Measurements from ENCODE around the gene SLC28A3.
"Not testable (repeated sequence)": the region's sequence is repeated elsewhere in the genome, so short reads cannot be mapped to it uniquely, and the experiment has no call there.

Gene SLC28A3

GRCh38 chr9:84340535-84340934 lies at the start of gene SLC28A3:
Gene SLC28A3, minus strand, starts transcription at chr9:84340758. Its CDS starts 125 bp downstream, at chr9:84340633.
- in situ Hi-C loops (cut with HindIII; ENCODE audit: low pct_ligation_motif_present, low pct_unique_long_range_greater_than_20kb, low sequenced_read_pairs) = no loop called here
- no peak for DNase-seq

DNA sequence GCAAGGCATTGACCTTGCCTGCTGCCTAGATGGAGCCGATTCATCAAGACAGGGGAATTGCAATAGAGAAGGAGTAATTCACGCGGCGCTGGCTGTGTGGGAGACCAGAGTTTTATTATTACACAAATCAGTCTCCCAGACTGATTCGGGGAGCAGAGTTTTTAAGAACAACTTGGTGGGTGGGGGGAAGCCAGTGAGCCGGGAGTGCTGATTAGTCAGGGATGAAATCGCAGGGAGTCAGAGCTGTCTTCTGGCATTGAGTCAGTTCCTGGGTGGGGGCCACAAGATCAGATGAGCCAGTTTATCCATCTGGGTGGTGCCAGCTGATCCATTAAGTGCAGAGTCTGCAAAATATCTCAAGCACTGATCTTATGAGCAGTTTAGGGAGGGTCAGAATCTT lies 49.7 kb upstream of the SLC28A3 start:
- in situ Hi-C loops (cut with HindIII; ENCODE audit: low pct_ligation_motif_present, low pct_unique_long_range_greater_than_20kb, low sequenced_read_pairs); DNase-seq: not testable (repeated sequence)

DNA sequence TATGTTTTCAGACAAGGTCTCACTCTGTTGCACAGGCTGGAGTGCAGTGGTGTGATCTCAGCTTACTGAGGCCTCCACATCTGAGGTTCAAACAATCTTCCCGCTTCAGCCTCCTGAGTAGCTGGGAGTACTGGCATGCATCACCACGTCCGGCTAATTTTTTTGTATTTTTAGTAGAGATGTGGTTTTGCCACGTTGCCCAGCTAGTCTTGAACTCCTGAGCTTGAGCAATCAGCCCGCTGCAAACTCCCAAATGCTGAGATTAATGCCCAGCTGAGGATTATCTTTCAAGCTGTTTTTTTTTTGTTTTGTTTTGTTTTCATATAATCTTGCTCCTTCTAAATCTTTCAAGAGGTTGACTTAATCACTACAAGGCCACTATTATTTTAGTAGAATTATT lies 47.3 kb upstream of the SLC28A3 start:
- in situ Hi-C loops (cut with HindIII; ENCODE audit: low pct_ligation_motif_present, low pct_unique_long_range_greater_than_20kb, low sequenced_read_pairs) = no loop called here
- DNase-seq = no peak

- in situ Hi-C loops (cut with HindIII; ENCODE audit: low pct_ligation_motif_present, low pct_unique_long_range_greater_than_20kb, low sequenced_read_pairs) = no loop called here
- DNase-seq = no peak
Observed at GRCh38 chr9:84386753-84387152, 46.2 kb upstream of the SLC28A3 start.

DNA sequence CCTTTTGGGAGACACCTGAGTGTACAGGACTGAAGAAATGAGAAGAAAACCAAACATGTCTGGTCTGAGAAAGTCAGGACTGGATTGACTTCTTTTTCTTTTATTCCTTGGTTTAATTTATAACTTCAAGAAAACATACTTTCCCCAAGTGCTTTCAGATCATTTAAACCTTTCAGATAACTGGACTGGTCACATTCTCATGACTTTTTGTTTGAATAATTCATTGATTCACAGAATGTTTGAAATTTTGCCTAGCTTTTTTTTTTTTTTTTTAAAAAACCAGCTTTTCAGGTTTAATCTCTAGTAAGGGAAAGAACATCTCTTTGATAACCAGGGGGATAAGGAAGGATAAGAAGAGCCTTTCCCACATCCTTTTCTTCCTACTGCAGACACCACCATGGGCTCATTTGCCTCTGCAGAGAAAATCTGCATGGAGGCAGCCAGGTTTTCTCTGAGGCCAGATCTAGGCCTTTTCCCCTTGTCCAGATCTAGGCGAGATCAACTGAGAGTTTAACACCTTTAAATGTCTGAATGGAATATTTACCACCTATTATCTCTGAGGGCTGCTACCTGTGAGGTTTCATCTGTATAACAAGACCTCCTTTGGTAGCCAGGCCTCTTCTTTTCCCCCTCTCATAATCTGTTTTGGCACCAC lies 45.0 kb upstream of the SLC28A3 start:
- DNase-seq = no peak
- in situ Hi-C loops (cut with HindIII; ENCODE audit: low pct_ligation_motif_present, low pct_unique_long_range_greater_than_20kb, low sequenced_read_pairs) = no loop called here

DNA sequence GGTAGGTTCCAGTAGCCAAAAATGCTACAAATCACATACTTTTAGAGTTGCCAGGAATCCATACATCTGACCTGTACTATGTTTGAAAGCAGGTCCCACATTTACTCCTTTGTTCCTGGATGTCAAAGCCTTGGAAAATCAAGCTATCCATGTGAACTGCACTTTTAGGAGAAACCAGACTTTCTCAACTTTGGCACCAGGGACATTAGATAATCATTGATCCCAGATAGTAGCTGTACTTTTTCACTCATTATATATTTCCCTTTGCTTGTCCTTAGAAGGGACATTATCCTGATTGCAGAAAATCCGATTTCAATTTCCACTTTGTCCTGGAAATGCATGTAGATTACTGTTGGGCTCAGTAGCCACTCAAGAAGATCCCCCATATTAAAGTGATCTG lies 44.1 kb upstream of the SLC28A3 start:
- DNase-seq = no peak
- in situ Hi-C loops (cut with HindIII; ENCODE audit: low pct_ligation_motif_present, low pct_unique_long_range_greater_than_20kb, low sequenced_read_pairs) = no loop called here

DNA sequence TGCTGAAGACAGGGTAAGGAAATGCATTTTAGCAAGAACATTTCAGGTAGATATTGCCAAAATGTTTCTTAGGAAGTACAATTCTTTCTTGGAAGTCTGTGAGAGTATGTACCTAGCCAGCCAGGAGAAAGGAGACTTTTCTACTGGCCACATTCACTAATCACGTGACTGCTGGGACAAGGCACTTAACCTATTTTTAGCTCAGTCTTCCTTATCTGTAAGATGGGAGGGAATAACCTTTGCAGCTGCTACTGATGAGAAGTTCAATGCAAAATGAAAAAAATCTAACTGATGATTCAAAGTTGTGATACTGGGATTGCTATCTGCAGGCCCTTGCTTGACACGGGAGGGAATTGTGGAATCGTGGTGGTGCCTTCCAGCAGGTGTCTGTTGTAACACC lies 42.6 kb upstream of the SLC28A3 start:
- in situ Hi-C loops (cut with HindIII; ENCODE audit: low pct_ligation_motif_present, low pct_unique_long_range_greater_than_20kb, low sequenced_read_pairs) = no loop called here
- DNase-seq = no peak

DNA sequence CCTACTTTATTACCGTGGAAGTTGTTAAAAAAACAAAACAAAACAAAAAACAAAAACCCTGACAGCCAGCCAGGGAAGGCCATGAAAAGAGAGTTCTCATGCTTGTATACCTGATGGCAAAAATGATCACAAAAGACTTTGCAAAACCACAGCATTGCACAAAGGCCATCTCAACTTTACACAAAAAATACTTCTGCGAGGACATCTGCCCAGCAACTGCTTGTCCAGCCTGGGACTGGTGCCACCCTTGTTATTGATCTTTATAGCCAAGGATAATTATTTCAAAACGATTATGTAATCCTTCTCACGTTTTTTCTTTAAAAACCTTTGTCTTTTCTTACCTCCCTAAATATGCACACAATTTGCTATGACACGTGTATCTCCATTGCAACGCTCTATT lies 42.2 kb upstream of the SLC28A3 start:
- no peak for DNase-seq
- in situ Hi-C loops (cut with HindIII; ENCODE audit: low pct_ligation_motif_present, low pct_unique_long_range_greater_than_20kb, low sequenced_read_pairs) = no loop called here

DNA sequence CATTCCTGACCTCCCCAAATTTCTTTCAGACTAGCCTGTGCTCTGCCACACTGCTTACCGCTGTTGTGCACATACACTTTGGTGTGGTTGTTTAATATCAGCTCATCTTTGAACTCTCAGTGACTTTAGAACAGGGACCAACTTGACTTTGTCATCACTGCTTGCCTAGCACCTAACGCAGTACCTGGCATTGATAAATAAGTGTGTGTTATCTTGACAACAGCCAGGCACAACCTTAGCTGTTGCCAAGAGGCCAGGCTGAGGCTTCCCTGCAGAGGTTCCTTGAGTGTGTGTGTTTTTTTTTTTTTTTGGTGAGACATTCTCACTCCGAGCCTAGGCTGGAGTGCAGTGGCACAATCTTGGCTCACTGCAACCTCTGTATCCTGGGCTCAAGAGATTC lies 41.0 kb upstream of the SLC28A3 start:
- DNase-seq = no peak
- in situ Hi-C loops (cut with HindIII; ENCODE audit: low pct_ligation_motif_present, low pct_unique_long_range_greater_than_20kb, low sequenced_read_pairs) = no loop called here

DNA sequence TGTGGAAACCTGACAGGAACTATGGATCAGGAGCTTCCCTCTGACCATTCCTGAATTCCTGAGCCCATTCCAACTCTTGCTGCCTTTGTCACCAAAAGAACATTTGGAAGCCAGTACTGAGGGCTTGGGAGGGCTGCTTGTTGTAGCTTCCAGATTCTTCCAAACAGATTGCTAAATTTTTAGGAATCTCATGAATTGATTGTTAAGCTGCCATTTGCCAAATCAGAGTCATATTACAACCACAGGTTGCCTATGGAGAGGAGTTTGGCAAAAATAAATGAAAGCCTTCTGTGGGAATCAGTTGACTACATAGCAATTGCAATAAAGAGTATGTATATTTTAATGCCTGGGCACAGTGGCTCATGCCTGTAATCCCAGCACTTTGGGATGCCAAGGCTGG lies 39.2 kb upstream of the SLC28A3 start:
- in situ Hi-C loops (cut with HindIII; ENCODE audit: low pct_ligation_motif_present, low pct_unique_long_range_greater_than_20kb, low sequenced_read_pairs) = no loop called here
- no peak for DNase-seq

DNA sequence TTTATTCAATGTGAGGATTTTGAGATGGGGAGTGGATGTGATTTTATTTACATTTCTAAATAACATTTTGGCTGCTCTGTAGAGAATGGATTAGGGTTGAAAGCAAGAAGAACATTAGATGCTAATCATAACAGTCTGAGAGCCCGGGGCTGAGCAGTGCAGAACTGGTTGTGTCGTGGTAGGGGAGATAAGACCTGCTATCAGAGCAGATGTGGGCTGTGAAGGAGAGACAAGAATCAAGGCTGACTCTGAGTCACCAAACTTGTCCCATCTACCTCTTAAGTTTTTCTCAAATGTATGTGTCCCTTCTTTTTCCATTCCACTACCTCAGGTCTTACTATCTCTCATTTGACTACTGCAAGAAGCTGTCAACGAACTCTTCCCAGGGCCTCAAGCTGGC lies 35.4 kb upstream of the SLC28A3 start:
- DNase-seq = no peak
- in situ Hi-C loops (cut with HindIII; ENCODE audit: low pct_ligation_motif_present, low pct_unique_long_range_greater_than_20kb, low sequenced_read_pairs) = no loop called here

DNA sequence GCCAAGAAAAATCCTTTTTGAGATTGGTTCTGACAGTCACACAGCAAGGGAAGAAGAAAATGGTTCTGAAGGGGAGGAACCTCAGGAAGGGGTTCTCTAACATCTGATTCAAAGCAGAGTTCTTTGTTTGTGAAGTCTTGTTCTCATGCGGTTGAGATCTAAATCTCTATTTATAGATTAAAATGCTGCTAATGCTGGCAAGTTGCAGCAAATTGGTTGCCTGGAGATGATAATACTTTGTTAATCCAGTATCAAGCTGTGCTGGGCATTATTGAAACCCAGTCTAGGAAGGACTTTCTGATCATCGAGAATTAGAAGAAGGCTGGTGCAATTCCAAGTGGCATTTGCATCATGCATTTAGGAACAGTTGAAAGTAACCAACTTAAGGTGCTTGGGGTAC lies 34.0 kb upstream of the SLC28A3 start:
- in situ Hi-C loops (cut with HindIII; ENCODE audit: low pct_ligation_motif_present, low pct_unique_long_range_greater_than_20kb, low sequenced_read_pairs) = no loop called here
- no peak for DNase-seq

DNA sequence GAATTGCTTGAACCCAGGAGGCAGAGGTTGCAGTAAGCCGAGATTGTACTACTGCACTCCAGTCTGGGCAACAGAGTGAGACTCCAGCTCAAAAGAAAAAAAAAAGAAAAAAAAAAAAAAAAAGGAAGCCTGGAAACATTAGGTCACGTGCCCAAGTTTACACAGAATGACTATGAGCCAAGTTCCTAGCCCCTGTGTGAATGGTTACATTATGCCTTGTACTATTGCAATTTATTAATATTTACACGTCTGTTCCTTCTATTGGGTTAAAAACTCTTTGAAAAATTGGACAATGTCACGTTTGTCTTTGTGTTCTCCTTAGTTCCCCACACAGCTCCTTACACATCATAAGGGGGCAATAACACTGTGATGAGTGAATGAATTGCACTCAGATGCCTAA lies 33.5 kb upstream of the SLC28A3 start:
- DNase-seq = no peak
- in situ Hi-C loops (cut with HindIII; ENCODE audit: low pct_ligation_motif_present, low pct_unique_long_range_greater_than_20kb, low sequenced_read_pairs) = no loop called here

DNA sequence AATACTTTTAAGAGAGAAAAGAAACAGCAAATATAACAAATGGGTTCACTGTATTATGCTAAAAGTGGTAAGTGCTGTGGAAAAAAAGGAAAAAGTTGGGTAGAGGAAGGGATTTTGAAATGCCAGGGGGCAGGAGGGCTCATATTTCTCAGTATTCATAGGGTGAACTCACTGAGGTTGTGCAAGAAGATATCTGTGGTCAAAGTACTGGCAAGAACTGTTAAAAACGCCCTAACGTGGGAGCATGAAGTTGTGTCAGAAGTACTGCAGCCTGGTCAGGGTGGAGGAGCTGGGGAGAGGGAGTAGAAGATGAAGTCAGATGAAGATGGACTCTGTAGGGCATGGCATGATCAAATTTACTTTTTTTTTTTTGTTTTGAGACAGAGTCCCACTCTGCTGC lies 31.2 kb upstream of the SLC28A3 start:
- DNase-seq = no peak
- in situ Hi-C loops (cut with HindIII; ENCODE audit: low pct_ligation_motif_present, low pct_unique_long_range_greater_than_20kb, low sequenced_read_pairs) = no loop called here

DNA sequence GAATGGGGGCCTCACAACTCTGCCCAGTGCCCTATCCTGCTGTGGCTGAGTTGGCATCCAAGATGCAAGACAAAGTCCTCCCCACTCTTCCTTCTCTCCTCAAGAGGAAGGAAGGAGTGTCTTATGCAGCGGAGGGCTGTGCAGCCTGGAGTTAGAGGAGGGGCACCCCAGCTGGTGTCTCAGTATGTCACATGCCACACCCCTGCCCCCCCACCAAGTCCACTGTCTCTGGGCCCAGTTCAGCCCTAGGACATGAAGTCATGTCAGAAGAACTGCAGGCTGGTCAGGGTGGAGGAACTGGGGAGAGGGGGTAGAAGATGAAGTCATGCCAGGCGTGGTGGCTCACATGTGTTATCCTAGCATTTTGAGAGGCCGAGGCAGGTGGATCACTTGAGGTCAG lies 28.0 kb upstream of the SLC28A3 start:
- no peak for DNase-seq
- in situ Hi-C loops (cut with HindIII; ENCODE audit: low pct_ligation_motif_present, low pct_unique_long_range_greater_than_20kb, low sequenced_read_pairs) = no loop called here

GRCh38 chr9:84367726-84368125 lies 27.2 kb upstream of the SLC28A3 start:
- DNase-seq; in situ Hi-C loops (cut with HindIII; ENCODE audit: low pct_ligation_motif_present, low pct_unique_long_range_greater_than_20kb, low sequenced_read_pairs): not testable (repeated sequence)

DNA sequence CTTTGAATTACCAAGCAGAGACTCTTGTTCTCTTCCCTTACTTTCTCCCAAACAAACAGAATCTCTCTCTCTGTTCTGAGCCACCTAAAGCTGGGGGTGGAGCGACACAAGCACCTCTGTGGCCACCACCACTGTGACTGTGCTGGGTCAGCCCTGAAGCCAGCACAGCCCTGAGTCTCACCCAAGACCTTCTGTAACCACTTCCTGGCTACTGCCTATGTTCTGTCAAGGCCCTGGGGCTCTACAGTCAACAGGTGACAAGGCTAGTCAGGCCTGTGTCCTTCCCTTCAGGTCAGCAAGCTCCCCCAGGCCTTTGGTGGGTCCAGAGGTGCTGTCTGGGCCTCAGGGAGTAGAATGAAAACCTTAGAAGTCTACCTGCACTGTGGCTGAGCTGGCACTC lies 26.1 kb upstream of the SLC28A3 start:
- in situ Hi-C loops (cut with HindIII; ENCODE audit: low pct_ligation_motif_present, low pct_unique_long_range_greater_than_20kb, low sequenced_read_pairs) = no loop called here
- no peak for DNase-seq

DNA sequence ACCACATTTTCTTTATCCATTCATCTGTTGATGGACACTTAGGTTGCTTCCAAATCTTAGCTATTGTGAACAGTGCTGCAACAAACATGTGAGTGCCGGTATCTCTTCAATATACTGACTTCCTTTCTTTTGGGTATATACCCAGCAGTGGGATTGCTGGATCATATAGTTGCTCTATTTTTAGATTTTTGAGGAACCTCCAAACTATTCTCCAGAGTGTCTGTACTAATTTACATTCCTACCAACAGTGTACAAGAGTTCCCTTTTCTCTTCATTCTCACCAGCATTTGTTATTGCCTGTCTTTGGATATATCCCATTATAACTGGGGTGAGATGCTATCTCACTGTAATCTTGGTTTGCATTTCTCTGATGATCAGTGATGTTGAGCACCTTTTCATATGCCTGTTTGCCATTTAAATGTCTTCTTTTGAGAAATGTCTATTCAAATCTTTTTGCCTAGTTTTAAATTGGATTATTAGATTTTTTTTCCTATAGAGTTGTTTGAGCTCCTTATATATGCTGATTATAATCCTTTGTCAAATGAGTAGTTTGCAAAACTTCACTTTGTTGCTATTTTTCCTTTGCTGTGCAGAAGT lies 24.4 kb upstream of the SLC28A3 start:
- DNase-seq; in situ Hi-C loops (cut with HindIII; ENCODE audit: low pct_ligation_motif_present, low pct_unique_long_range_greater_than_20kb, low sequenced_read_pairs): not testable (repeated sequence)

DNA sequence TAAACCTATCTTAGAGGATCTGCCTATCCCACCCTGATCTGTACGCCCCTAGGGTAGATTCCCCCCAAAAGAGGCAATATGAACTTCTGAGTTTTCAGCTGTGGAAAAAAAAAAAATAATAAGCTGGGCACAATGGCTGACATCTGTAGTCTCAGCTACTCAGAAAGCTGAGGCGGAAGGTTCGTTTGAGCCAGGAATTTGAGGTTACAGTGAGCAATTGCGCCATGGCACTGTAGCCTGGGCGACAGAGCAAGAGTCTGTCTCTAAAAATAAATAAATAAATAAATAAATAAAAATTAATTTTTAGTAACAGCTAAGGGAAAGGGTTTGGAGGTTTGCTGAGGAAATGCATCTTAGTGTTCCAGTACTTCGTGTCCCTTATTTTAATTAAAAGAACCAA lies 21.1 kb upstream of the SLC28A3 start:
- in situ Hi-C loops (cut with HindIII; ENCODE audit: low pct_ligation_motif_present, low pct_unique_long_range_greater_than_20kb, low sequenced_read_pairs) = no loop called here
- no peak for DNase-seq

- in situ Hi-C loops (cut with HindIII; ENCODE audit: low pct_ligation_motif_present, low pct_unique_long_range_greater_than_20kb, low sequenced_read_pairs) = no loop called here
- no peak for DNase-seq
Observed at GRCh38 chr9:84357275-84357674, 16.7 kb upstream of the SLC28A3 start.

- no peak for DNase-seq
- in situ Hi-C loops (cut with HindIII; ENCODE audit: low pct_ligation_motif_present, low pct_unique_long_range_greater_than_20kb, low sequenced_read_pairs) = no loop called here
Observed at GRCh38 chr9:84354035-84354434, 13.5 kb upstream of the SLC28A3 start.
